Parathyroid adenoma (tissue), 2 donors: ENCODE data around the gene BRI3.
A peak's percentile ranks its signal among the peaks of the same experiment; 100 is the strongest.

ENCODE experiments used
- H2AFZ ChIP-seq: fragments of 300-600 bp; sonication (generic); one replicate; pipeline ENCODE4 v1.7.0; 2017; ENCODE audit warnings: antibody characterized with exemption, mild to moderate bottlenecking
- H3K27ac ChIP-seq: fragments of 300-600 bp; sonication (generic); one replicate; pipeline ENCODE4 v1.7.0; 2017
- H3K27me3 ChIP-seq: fragments of 300-600 bp; sonication (generic); one replicate; pipeline ENCODE4 v1.7.0; 2017; ENCODE audit warnings: low read length; ENCODE audit not compliant: control insufficient read depth, insufficient read depth
- H3K36me3 ChIP-seq: fragments of 300-600 bp; sonication (generic); one replicate; pipeline ENCODE4 v1.7.0; 2017; ENCODE audit warnings: low read length; ENCODE audit not compliant: control insufficient read depth, insufficient read depth
- H3K4me1 ChIP-seq: fragments of 300-600 bp; sonication (generic); one replicate; pipeline ENCODE4 v1.7.0; 2017; ENCODE audit warnings: control low read depth
- H3K4me2 ChIP-seq: fragments of 300-600 bp; sonication (generic); one replicate; pipeline ENCODE4 v1.7.0; 2017; ENCODE audit warnings: low read length
- H3K4me3 ChIP-seq: fragments of 300-600 bp; sonication (generic); one replicate; pipeline ENCODE4 v1.7.0; 2017; ENCODE audit warnings: low read depth, low read length
- H3K79me2 ChIP-seq: fragments of 300-600 bp; sonication (generic); one replicate; pipeline ENCODE4 v1.7.0; 2017; ENCODE audit warnings: control low read depth
- H3K9ac ChIP-seq: fragments of 300-600 bp; sonication (generic); one replicate; pipeline ENCODE4 v1.7.0; 2017; ENCODE audit warnings: mild to moderate bottlenecking
- H3K9me3 ChIP-seq: fragments of 300-600 bp; sonication (generic); one replicate; pipeline ENCODE4 v1.7.0; 2017; ENCODE audit warnings: low read length; ENCODE audit not compliant: control insufficient read depth
- CTCF ChIP-seq: fragments of 300-600 bp; sonication (generic); IDR thresholded peaks from one replicate; pipeline ENCODE4 v1.7.0; 2017; ENCODE audit warnings: antibody characterized with exemption, mild to moderate bottlenecking
- donor health status: primary hyperparathyroidism.

Gene BRI3

GRCh38 chr7:98238976-98239375 is 42.5 kb upstream of the BRI3 start:
- Histone ChIP-seq H3K36me3 (no peaks in the 10 kb centered on the region), H3K27me3 (no peaks in the 10 kb centered on the region), H2AFZ (no peak overlapping the region)

GRCh38 chr7:98240961-98241673 is 40.4 kb upstream of the BRI3 start:
- H2AFZ ChIP-seq = no peak overlapping the region
- H3K27me3 ChIP-seq = no peaks in the 10 kb centered on the region
- no peaks in the 10 kb centered on the region for H3K36me3 ChIP-seq
- H3K4me1 ChIP-seq = no peaks in the 10 kb centered on the region
- no peak overlapping the region for H3K9ac ChIP-seq
- no peak overlapping the region for H3K27ac ChIP-seq
- H3K79me2 ChIP-seq = no peaks in the 10 kb centered on the region
- H3K9me3 ChIP-seq = no peaks in the 10 kb centered on the region
- TF ChIP-seq CTCF = peak; percentile 58
- H3K4me3 ChIP-seq = no peak overlapping the region
- no peak overlapping the region for H3K4me2 ChIP-seq

More at GRCh38 chr7:98238976-98239375, 42.5 kb upstream of the BRI3 start:
- Histone ChIP-seq H3K4me2 (no peak overlapping the region), H3K79me2 (no peaks in the 10 kb centered on the region), H3K9me3 (no peaks in the 10 kb centered on the region), H3K27ac (no peak overlapping the region), H3K9ac (no peak overlapping the region), H3K4me3 (no peak overlapping the region), H3K4me1 (no peaks in the 10 kb centered on the region)
- no peak for TF ChIP-seq CTCF

GRCh38 chr7:98241674-98242241 is 39.7 kb upstream of the BRI3 start:
- TF ChIP-seq CTCF = no peak
- no peak overlapping the region for H2AFZ ChIP-seq

GRCh38 chr7:98242342-98242741 is 39.1 kb upstream of the BRI3 start:
- TF ChIP-seq CTCF = no peak
- Histone ChIP-seq H3K79me2 (peaks cover 8% of the 10 kb centered on the region), H3K9ac (no peak overlapping the region), H3K4me1 (no peaks in the 10 kb centered on the region), H2AFZ (no peak overlapping the region), H3K4me3 (no peak overlapping the region), H3K27ac (no peak overlapping the region), H3K36me3 (no peaks in the 10 kb centered on the region), H3K9me3 (no peaks in the 10 kb centered on the region), H3K4me2 (no peak overlapping the region), H3K27me3 (no peaks in the 10 kb centered on the region)

More at GRCh38 chr7:98241674-98242241, 39.7 kb upstream of the BRI3 start:
- H3K36me3 ChIP-seq = no peaks in the 10 kb centered on the region
- H3K4me2 ChIP-seq = no peak overlapping the region
- H3K27me3 ChIP-seq = no peaks in the 10 kb centered on the region
- H3K27ac ChIP-seq = no peak overlapping the region
- H3K9ac ChIP-seq = no peak overlapping the region
- no peaks in the 10 kb centered on the region for H3K9me3 ChIP-seq
- peaks cover 4% of the 10 kb centered on the region for H3K79me2 ChIP-seq
- H3K4me3 ChIP-seq = no peak overlapping the region
- no peaks in the 10 kb centered on the region for H3K4me1 ChIP-seq

- H3K4me1 ChIP-seq = no peaks in the 10 kb centered on the region
- H3K27me3 ChIP-seq = no peaks in the 10 kb centered on the region
- H3K27ac ChIP-seq = no peak overlapping the region
- H3K9me3 ChIP-seq = no peaks in the 10 kb centered on the region
- H3K79me2 ChIP-seq = peaks cover 11% of the 10 kb centered on the region
- H2AFZ ChIP-seq = no peak overlapping the region
- no peaks in the 10 kb centered on the region for H3K36me3 ChIP-seq
- no peak for TF ChIP-seq CTCF
- H3K4me2 ChIP-seq = no peak overlapping the region
- H3K9ac ChIP-seq = no peak overlapping the region
- no peak overlapping the region for H3K4me3 ChIP-seq
Measured at GRCh38 chr7:98242934-98243333, 38.6 kb upstream of the BRI3 start.
